Measurements from ENCODE around the gene SNORC.

GRCh38 chr2:232911712-232912277 is 41.7 kb downstream of the SNORC start:
- TF ChIP-seq POLR2A (IDR thresholded peaks at IDR 0.05) = no peak
- TF ChIP-seq, protein P1, sequence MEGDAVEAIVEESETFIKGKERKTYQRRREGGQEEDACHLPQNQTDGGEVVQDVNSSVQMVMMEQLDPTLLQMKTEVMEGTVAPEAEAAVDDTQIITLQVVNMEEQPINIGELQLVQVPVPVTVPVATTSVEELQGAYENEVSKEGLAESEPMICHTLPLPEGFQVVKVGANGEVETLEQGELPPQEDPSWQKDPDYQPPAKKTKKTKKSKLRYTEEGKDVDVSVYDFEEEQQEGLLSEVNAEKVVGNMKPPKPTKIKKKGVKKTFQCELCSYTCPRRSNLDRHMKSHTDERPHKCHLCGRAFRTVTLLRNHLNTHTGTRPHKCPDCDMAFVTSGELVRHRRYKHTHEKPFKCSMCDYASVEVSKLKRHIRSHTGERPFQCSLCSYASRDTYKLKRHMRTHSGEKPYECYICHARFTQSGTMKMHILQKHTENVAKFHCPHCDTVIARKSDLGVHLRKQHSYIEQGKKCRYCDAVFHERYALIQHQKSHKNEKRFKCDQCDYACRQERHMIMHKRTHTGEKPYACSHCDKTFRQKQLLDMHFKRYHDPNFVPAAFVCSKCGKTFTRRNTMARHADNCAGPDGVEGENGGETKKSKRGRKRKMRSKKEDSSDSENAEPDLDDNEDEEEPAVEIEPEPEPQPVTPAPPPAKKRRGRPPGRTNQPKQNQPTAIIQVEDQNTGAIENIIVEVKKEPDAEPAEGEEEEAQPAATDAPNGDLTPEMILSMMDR (IDR thresholded peaks at IDR 0.05) = no peak
